HG02610 (cell line): Measurements from ENCODE around the gene TAGLN2.

Experiments
- ATAC-seq: cut with Tn5 transposase; IDR thresholded peaks from one replicate; pipeline ENCODE4 v1.9.1; 2021; ENCODE audit warnings: mild to moderate bottlenecking, moderate library complexity; ENCODE audit not compliant: unreplicated experiment

TAGLN2 gene

GRCh38 chr1:159924791-159925718 lies at the start of gene TAGLN2:
TSS of gene TAGLN2 (minus strand) at chr1:159925507. CDS start at chr1:159920509, 4,998 bp downstream.
- peak; percentile 60 for ATAC-seq

DNA sequence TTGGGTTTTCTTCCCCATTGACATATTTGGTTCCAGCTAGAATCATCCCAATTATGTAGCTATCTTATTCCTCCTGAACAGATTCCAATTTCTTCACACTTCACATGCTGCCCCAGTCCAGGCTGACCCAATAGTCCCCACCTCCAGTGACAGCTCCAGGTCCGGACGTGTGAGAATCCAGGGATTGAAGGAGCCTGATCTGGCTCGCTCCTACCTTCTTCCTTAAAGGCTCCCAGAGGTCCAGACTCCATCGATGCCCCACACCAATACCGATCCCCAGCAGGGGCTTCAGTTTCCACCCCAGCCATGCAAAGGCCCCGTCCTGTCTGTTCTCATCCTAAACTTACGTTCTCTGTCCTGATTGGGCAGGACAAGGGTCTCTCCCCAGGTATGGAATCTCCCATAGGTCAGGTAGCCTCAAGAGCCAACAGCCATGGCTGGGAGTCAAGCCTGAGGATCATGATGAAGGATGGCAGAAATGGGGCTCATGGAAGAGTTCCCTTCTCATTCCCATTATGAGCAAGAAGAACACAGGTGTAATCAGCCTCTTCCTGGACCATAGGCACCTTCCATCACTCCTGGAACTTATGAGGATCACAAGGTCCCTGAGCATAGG lies 49.2 kb upstream of the TAGLN2 start:
- ATAC-seq, result no peak

- no peak for ATAC-seq
Measured at GRCh38 chr1:159973350-159973940, 48.1 kb upstream of the TAGLN2 start.

DNA sequence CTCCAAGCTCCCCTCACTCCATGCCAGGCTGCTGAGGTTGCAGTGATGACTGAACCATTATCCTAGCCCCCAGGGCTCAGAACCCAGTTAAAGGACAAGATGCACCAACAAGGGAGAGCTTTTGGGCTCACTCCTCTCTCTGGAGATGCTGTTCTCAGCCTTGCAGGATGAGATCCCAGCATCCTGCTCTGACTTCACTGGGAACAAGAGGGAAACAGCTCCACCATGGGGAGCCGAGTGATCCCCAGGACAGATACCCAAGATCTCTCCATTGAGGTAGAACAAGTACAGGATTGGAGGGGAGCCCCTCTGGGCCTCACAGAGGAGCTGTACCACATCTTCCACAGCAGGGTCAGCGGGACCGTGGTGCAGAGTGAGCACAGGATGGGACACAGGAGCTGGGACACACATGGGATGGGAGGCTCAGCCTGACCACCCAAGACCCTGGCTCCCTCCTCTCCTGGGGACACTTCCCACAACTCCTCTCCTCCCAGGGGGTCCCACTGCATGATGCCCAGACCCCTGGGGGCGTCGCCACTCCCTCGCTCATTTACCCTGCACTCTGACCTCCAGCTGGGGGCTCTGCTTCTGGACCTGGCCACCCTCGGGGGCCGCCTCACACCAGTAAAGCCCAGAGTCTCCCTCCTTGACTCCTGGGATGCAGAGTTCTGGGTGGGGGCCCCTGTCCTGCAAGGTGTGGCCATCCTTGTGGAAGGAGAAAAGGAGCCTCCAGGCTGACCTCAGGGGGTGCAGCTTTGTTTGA lies 47.3 kb upstream of the TAGLN2 start:
- no peak for ATAC-seq

DNA sequence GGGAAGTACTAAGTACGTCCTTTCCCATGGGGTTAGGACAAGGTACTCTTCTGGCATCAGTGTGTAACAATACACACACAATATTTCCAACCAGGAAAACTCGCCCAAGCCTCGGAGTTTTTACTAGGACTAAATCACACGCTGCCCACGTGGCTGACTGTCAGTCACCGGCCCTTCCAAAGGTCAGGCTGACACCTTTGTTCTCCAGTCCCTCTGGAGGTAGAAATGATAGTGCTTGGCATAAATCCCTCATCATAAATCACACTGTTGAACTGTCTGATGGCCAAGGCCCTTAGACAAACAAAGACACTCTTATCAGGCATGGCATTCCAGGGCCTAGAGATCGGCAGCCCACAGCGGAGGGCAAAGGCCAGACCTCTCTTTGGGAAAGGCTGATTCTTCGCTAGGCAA lies 45.6 kb upstream of the TAGLN2 start:
- no peak for ATAC-seq

DNA sequence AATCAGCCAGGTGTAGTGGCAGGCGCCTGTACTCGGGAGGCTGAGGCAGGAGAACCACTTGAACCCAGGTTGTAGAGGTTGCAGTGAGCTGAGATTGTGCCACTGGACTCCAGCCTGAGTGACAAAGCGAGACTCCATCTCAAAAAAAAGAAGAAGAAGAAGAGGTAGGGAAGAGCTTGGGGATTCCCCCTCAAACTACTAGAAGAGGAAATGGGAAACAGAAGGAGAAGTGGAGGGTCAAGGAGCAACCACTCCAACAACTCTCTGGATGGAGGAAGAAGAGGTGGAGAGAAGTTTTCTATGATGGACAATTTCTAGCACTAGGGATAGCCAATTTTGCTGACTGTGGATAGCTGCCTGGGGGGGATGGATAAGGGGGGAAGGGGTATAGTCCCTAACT lies 43.6 kb upstream of the TAGLN2 start:
- ATAC-seq, result no peak

GRCh38 chr1:159965263-159965662 lies 40.0 kb upstream of the TAGLN2 start:
- no peak for ATAC-seq

GRCh38 chr1:159964144-159964543 lies 38.8 kb upstream of the TAGLN2 start:
- ATAC-seq, result no peak

DNA sequence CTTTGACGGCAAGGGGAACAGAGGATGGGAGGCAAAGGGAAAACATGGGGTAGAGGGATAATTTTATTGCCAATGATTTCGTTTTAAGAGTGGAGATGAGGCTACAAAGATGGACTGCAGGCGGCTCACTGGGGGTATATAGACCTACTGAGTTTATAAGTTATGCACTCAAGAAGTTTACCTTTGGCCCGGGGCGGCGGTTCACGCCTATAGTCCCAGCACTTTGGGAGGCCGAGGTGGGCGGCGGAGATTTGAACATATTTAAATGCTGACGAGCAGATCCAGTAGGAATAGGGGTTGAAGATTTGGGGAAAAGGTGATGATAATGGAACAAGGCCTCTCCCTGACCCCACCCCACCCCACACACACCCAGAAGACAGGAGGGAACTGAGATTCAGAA lies 36.9 kb upstream of the TAGLN2 start:
- no peak for ATAC-seq

GRCh38 chr1:159961636-159962035 lies 36.3 kb upstream of the TAGLN2 start:
- no peak for ATAC-seq

DNA sequence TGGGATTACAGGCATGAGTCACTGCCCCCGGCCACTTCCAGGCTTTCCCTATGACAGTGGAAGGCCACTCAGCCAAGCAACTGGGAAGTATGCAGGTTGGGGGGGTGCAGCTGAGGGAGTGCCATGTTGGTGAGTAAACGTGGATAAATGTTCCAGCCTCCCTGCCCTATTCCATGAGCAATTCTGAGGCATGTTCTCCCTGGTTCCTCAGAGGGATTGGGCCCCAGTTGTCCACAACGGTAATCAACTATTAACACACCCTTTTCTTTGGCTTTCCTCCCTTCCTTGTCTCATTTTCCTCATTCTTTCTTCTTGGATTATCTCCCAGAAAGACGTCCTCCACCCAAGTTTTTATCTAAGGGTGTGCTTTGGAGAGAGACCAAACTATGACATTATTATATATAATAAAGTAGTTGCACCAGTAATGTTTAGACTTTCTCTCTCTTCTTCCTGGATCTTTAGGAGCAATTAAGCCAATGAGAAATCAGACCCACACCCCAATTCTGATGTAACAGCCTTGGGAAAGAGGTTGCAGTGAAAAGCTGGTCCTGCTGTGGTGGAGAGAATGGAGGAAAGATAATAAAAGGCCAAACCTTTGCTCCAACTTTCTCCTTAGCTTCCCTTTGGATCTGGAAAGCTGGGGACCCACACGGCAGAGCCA lies 35.5 kb upstream of the TAGLN2 start:
- no peak for ATAC-seq

GRCh38 chr1:159959451-159959850 lies 34.1 kb upstream of the TAGLN2 start:
- no peak for ATAC-seq

DNA sequence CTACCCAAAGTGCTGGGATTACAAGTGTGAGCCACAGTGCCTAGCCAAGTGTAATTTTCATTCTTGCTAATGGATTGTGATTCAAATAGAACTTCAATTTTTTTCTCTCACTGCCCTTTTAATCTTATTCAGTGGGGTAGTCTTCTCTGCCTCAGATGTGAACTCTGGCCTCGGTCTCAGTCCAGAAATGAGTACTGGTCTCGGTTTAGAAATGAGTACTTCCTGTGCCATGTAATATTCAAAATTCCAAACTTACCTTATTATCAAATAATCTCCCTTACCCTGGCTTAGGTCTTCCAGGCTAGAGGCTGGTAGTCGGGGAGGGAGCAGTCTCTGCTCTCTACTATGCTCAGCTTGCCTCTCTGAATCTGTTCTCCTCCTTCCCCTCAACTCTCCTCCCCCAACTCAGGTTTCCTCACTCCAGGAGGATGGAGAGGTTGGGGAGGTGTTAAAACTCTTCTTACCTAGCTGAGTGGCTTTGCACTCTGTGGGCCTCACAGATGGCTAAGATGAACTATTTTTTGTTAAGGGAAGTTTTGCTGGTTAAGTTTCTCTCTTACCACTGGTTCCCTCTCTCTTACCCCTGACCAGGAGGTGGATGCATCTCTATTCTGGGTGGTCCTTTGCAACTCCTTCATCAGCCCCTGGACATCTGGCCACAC lies 33.5 kb upstream of the TAGLN2 start:
- ATAC-seq, result peak; percentile 84

DNA sequence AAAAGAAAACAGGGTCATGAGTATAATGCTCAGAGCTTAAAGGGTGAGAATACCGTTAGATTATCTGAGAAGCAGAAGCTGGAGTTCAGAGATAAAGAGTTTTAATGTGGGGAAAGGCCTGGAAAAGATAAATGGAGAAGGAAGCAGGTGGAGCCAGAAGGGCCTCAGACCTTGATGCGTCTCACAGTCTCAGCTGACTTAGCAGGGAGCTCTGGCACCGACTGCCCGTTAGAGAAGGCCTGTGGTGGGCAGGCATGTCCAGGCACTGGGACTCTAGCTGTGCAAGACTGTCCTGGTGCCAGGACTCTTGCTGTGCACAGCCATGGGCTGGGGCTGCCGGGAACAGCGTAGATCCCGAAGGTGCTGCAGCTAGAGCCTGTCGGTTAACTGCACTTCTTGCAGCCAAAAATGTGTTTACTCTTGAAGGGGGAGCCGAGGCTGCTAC lies 32.5 kb upstream of the TAGLN2 start:
- no peak for ATAC-seq

- ATAC-seq, result no peak
Measured at GRCh38 chr1:159955456-159955855, 30.1 kb upstream of the TAGLN2 start.

- no peak for ATAC-seq
Measured at GRCh38 chr1:159953536-159954515, 28.5 kb upstream of the TAGLN2 start, which contains the start of gene SLAMF9. TSS of gene SLAMF9 (minus strand) at chr1:159954237. CDS start at chr1:159954137, 100 bp downstream.

DNA sequence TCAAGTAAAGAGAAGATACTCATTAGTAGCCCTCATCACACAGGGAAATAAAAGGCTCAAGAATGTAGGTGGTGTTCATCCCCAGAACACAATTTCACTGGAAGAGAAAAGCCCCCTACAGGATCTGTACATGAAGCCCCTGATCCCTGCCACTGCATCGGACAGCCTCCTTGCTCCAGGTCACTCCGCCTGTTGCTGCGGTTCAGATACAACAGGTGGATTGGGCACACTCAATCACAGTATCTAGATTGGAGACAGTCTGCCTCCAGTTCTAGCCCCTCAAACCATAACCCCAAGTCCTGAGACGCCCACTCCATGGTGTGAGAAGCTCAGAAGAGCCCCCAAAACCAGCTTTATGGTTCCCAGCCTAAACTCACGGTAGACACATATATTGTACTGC lies 27.6 kb upstream of the TAGLN2 start:
- ATAC-seq, result no peak

DNA sequence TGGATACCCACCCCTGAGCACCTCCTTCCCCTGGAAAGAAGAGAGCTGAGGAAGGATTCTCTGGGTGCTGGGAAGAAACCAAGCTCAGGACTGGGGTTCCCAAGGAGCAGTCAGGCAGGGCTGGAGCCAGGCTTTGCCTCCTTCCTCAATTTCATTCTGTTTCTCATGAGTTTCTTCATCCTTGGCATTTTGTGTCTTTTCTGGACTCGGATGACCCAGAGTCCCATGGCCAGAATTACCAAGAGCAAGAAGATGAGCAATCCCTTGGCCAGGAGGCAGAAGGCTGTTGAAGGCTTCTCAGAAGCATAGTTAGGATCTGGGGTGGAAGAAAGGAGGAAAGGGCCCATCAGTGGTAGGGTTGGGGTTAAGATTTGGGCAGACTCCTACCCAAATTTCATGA lies 26.2 kb upstream of the TAGLN2 start:
- no peak for ATAC-seq

GRCh38 chr1:159951016-159951415 lies 25.7 kb upstream of the TAGLN2 start:
- no peak for ATAC-seq
